ENCODE measurements around the gene LHFPL2. TPM values are rescaled to one million over a fixed set of nuclear protein-coding genes. Genes with fewer than 3 reads are reported as not detected.

The LHFPL2 gene
- total RNA-seq, 8 experiments from 2014 or later, result 3.1 to 62.1 (median 8.3) TPM

GRCh38 chr5:78546276-78546996 lies 102.1 kb downstream of the LHFPL2 start:
- 74 to 100% (median 94%) methylated on average over 1 to 8 of the region's 8 CpGs for WGBS, 10 experiments
- ATAC-seq (replicated peaks in 6 of 8), result peak in 1 of 8 experiments; percentile 50
- Histone ChIP-seq H3K27ac (no peak overlapping the region), H3K4me1 (replicated peaks in 1 of 2) (peaks cover 4 to 5% of the 10 kb centered on the region in 2 donors), H3K4me3 (no peak overlapping the region)
- in situ Hi-C loops (cut with MboI; ENCODE audit: low pct_unique_long_range_greater_than_20kb in 2 of 9, low sequenced_read_pairs in 9 of 9, unreplicated experiment in 9 of 9), result no loop called here

- Histone ChIP-seq H3K27ac (no peak overlapping the region), H3K4me3 (no peak overlapping the region), H3K4me1 (replicated peaks in 1 of 2) (peaks cover 13 to 15% of the 10 kb centered on the region in 2 donors)
- in situ Hi-C loops (cut with MboI; ENCODE audit: low pct_unique_long_range_greater_than_20kb in 2 of 9, low sequenced_read_pairs in 9 of 9, unreplicated experiment in 9 of 9), result no loop called here
- WGBS, 10 experiments, result 91 to 100% (median 94%) methylated on average over 2 to 7 of the region's 7 CpGs; no CpG with 5 or more reads in 3 of the 10 experiments
- no peak for ATAC-seq (replicated peaks in 6 of 8)
Observed at GRCh38 chr5:78545406-78545805, 103.2 kb downstream of the LHFPL2 start.

- in situ Hi-C loops (cut with MboI; ENCODE audit: low pct_unique_long_range_greater_than_20kb in 2 of 9, low sequenced_read_pairs in 9 of 9, unreplicated experiment in 9 of 9), result no loop called here
- no peak overlapping the region for H3K4me3 ChIP-seq
- 4 to 100% (median 82%) methylated on average over 1 to 13 of the region's 14 CpGs for WGBS, 10 experiments
- peaks cover 15 to 17% of the 10 kb centered on the region in 2 donors for H3K4me1 ChIP-seq (replicated peaks in 1 of 2)
- ATAC-seq (replicated peaks in 6 of 8), result peak in 5 of 8 experiments; percentile 7 to 56 (median 43)
- H3K27ac ChIP-seq, result no peak overlapping the region
Observed at GRCh38 chr5:78544561-78545201, 103.9 kb downstream of the LHFPL2 start.

GRCh38 chr5:78543916-78544315 lies 104.7 kb downstream of the LHFPL2 start:
- in situ Hi-C loops (cut with MboI; ENCODE audit: low pct_unique_long_range_greater_than_20kb in 2 of 9, low sequenced_read_pairs in 9 of 9, unreplicated experiment in 9 of 9), result no loop called here
- Histone ChIP-seq H3K4me1 (replicated peaks in 1 of 2) (peaks cover 15 to 17% of the 10 kb centered on the region in 2 donors), H3K27ac (no peak overlapping the region), H3K4me3 (no peak overlapping the region)
- no CpG with 5 or more reads among the region's 1 CpG for WGBS, 10 experiments
- ATAC-seq (replicated peaks in 6 of 8), result no peak

- 58 to 80% (median 67%) methylated on average over 1 to 2 of the region's 4 CpGs; no CpG with 5 or more reads in 5 of the 10 experiments for WGBS, 10 experiments
- no peak for ATAC-seq (replicated peaks in 6 of 8)
- H3K27ac ChIP-seq, result no peak overlapping the region
- in situ Hi-C loops (cut with MboI; ENCODE audit: low pct_unique_long_range_greater_than_20kb in 2 of 9, low sequenced_read_pairs in 9 of 9, unreplicated experiment in 9 of 9), result no loop called here
- peaks cover 15 to 17% of the 10 kb centered on the region in 2 donors for H3K4me1 ChIP-seq (replicated peaks in 1 of 2)
- no peak overlapping the region for H3K4me3 ChIP-seq
Observed at GRCh38 chr5:78543292-78543691, 105.3 kb downstream of the LHFPL2 start.

GRCh38 chr5:78542321-78542840 lies 106.2 kb downstream of the LHFPL2 start:
- in situ Hi-C loops (cut with MboI; ENCODE audit: low pct_unique_long_range_greater_than_20kb in 2 of 9, low sequenced_read_pairs in 9 of 9, unreplicated experiment in 9 of 9), result no loop called here
- Histone ChIP-seq H3K4me1 (replicated peaks in 1 of 2) (peaks cover 15 to 17% of the 10 kb centered on the region in 2 donors), H3K27ac (no peak overlapping the region), H3K4me3 (no peak overlapping the region)
- 40 to 80% (median 78%) methylated on average over 1 to 3 of the region's 6 CpGs; no CpG with 5 or more reads in 5 of the 10 experiments for WGBS, 10 experiments
- ATAC-seq (replicated peaks in 6 of 8), result no peak

- Histone ChIP-seq H3K4me1 (replicated peaks in 1 of 2) (peaks cover 11 to 17% of the 10 kb centered on the region in 2 donors), H3K4me3 (no peak overlapping the region), H3K27ac (no peak overlapping the region)
- WGBS, 10 experiments, result 0 to 100% (median 77%) methylated on average over 1 to 7 of the region's 10 CpGs; no CpG with 5 or more reads in 4 of the 10 experiments
- in situ Hi-C loops (cut with MboI; ENCODE audit: low pct_unique_long_range_greater_than_20kb in 2 of 9, low sequenced_read_pairs in 9 of 9, unreplicated experiment in 9 of 9), result no loop called here
- ATAC-seq (replicated peaks in 6 of 8), result peak in 2 of 8 experiments; percentile 13 to 29
Observed at GRCh38 chr5:78541086-78541654, 107.4 kb downstream of the LHFPL2 start.

GRCh38 chr5:78540335-78541085 lies 108.1 kb downstream of the LHFPL2 start:
- WGBS, 10 experiments, result 20 to 100% (median 51%) methylated on average over 1 to 5 of the region's 7 CpGs; no CpG with 5 or more reads in 2 of the 10 experiments
- in situ Hi-C loops (cut with MboI; ENCODE audit: low pct_unique_long_range_greater_than_20kb in 2 of 9, low sequenced_read_pairs in 9 of 9, unreplicated experiment in 9 of 9), result no loop called here

GRCh38 chr5:78538240-78538850 lies 110.2 kb downstream of the LHFPL2 start:
- H3K27ac ChIP-seq, result no peak overlapping the region
- H3K4me1 ChIP-seq (replicated peaks in 1 of 2), result peaks cover 11 to 17% of the 10 kb centered on the region in 2 donors
- in situ Hi-C loops (cut with MboI; ENCODE audit: low pct_unique_long_range_greater_than_20kb in 2 of 9, low sequenced_read_pairs in 9 of 9, unreplicated experiment in 9 of 9), result no loop called here
- 61 to 100% (median 95%) methylated on average over 1 to 3 of the region's 3 CpGs; no CpG with 5 or more reads in 2 of the 10 experiments for WGBS, 10 experiments
- ATAC-seq (replicated peaks in 6 of 8), result no peak
- no peak overlapping the region for H3K4me3 ChIP-seq

More at GRCh38 chr5:78540335-78541085, 108.1 kb downstream of the LHFPL2 start:
- Histone ChIP-seq H3K4me3 (no peak overlapping the region), H3K4me1 (replicated peaks in 1 of 2) (peaks cover 11 to 17% of the 10 kb centered on the region in 2 donors), H3K27ac (no peak overlapping the region)
- peak in 5 of 8 experiments; percentile 49 to 75 (median 56) for ATAC-seq (replicated peaks in 6 of 8)

GRCh38 chr5:78537821-78538220 lies 110.8 kb downstream of the LHFPL2 start:
- Histone ChIP-seq H3K4me3 (no peak overlapping the region), H3K27ac (no peak overlapping the region)

GRCh38 chr5:78537411-78537810 lies 111.2 kb downstream of the LHFPL2 start:
- in situ Hi-C loops (cut with MboI; ENCODE audit: low pct_unique_long_range_greater_than_20kb in 2 of 9, low sequenced_read_pairs in 9 of 9, unreplicated experiment in 9 of 9), result no loop called here
- no peak overlapping the region for H3K4me3 ChIP-seq
- no peak overlapping the region for H3K27ac ChIP-seq
- no peak for ATAC-seq (replicated peaks in 6 of 8)
- H3K4me1 ChIP-seq (replicated peaks in 1 of 2), result peaks cover 11 to 19% of the 10 kb centered on the region in 2 donors
- WGBS, 10 experiments, result 40 to 94% (median 70%) methylated on average over 2 to 5 of the region's 5 CpGs; no CpG with 5 or more reads in 3 of the 10 experiments

More at GRCh38 chr5:78537821-78538220, 110.8 kb downstream of the LHFPL2 start:
- H3K4me1 ChIP-seq (replicated peaks in 1 of 2), result peaks cover 11 to 19% of the 10 kb centered on the region in 2 donors
- in situ Hi-C loops (cut with MboI; ENCODE audit: low pct_unique_long_range_greater_than_20kb in 2 of 9, low sequenced_read_pairs in 9 of 9, unreplicated experiment in 9 of 9), result no loop called here
- WGBS, 10 experiments, result 11 to 93% (median 65%) methylated on average over 2 to 4 of the region's 5 CpGs; no CpG with 5 or more reads in 1 of the 10 experiments
- peak; percentile 35 to 87 (median 70) for ATAC-seq (replicated peaks in 6 of 8)

GRCh38 chr5:78536661-78537196 lies 111.8 kb downstream of the LHFPL2 start:
- Histone ChIP-seq H3K4me3 (no peak overlapping the region), H3K27ac (no peak overlapping the region), H3K4me1 (replicated peaks in 1 of 2) (peaks cover 11 to 17% of the 10 kb centered on the region in 2 donors)
- in situ Hi-C loops (cut with MboI; ENCODE audit: low pct_unique_long_range_greater_than_20kb in 2 of 9, low sequenced_read_pairs in 9 of 9, unreplicated experiment in 9 of 9), result no loop called here
- no peak for ATAC-seq (replicated peaks in 6 of 8)
- WGBS, 10 experiments, result 50 to 96% (median 80%) methylated on average over 1 to 5 of the region's 7 CpGs; no CpG with 5 or more reads in 5 of the 10 experiments

Measured in motor neuron (in vitro differentiated cells).